NCI-H2227 (cell line): ENCODE measurements around the gene NFATC2IP.

Experiments
- DNase-seq: peaks from one replicate; lab custom pipeline; 2025; ENCODE audit not compliant: unreplicated experiment; lab: John Stamatoyannopoulos, UW

Gene NFATC2IP

DNA sequence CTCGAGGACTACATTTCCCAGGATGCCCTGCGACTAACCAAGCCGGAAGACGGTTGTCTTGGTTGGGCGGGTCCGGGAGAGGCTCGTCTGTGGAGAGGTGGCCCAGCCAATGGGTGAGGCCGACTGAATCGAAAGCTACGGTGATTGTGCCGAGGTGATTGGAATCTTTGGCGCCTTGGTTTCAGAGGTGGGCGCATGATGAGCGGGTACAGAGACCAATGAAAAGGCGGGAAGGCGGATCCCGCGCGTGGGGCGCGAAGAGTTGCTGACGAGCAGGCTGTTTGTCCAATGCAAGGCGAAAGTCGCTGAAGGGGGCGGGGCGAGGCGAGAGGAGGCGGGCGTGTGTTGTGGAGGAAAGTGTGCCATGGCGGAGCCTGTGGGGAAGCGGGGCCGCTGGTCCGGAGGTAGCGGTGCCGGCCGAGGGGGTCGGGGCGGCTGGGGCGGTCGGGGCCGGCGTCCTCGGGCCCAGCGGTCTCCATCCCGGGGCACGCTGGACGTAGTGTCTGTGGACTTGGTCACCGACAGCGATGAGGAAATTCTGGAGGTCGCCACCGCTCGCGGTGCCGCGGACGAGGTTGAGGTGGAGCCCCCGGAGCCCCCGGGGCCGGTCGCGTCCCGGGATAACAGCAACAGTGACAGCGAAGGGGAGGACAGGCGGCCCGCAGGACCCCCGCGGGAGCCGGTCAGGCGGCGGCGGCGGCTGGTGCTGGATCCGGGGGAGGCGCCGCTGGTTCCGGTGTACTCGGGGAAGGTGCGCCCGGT lies at the start of gene NFATC2IP:
NFATC2IP (plus strand) TSS at position 290 of the 762 bp plus-strand sequence; CDS start at position 365, 75 bp downstream.
- peak; percentile 100 for DNase-seq

DNA sequence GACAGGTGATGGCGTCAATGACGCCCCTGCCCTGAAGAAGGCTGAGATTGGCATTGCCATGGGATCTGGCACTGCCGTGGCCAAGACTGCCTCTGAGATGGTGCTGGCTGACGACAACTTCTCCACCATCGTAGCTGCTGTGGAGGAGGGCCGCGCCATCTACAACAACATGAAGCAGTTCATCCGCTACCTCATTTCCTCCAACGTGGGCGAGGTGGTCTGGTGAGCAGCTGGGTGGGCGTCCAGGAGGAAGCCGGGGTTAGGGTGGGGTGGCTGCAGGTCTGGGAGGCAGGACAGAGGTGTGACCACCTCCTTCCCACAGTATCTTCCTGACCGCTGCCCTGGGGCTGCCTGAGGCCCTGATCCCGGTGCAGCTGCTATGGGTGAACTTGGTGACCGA lies 48.9 kb upstream of the NFATC2IP start:
- no peak for DNase-seq

DNA sequence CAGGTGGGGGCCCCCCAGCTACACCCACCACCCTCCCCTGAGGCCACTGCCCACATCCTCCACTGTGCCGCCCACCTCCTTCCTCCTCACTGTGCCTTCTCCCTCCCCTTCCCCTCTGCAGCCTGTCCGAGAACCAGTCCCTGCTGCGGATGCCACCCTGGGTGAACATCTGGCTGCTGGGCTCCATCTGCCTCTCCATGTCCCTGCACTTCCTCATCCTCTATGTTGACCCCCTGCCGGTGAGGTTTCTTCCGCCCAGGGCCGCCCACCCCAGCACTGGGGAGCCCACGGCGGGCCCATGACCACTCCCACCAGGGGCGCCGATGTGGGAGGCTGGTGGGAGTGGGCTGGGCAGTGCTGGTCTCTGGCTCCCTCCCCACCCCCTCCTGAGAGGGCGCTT lies 47.8 kb upstream of the NFATC2IP start:
- no peak for DNase-seq

DNA sequence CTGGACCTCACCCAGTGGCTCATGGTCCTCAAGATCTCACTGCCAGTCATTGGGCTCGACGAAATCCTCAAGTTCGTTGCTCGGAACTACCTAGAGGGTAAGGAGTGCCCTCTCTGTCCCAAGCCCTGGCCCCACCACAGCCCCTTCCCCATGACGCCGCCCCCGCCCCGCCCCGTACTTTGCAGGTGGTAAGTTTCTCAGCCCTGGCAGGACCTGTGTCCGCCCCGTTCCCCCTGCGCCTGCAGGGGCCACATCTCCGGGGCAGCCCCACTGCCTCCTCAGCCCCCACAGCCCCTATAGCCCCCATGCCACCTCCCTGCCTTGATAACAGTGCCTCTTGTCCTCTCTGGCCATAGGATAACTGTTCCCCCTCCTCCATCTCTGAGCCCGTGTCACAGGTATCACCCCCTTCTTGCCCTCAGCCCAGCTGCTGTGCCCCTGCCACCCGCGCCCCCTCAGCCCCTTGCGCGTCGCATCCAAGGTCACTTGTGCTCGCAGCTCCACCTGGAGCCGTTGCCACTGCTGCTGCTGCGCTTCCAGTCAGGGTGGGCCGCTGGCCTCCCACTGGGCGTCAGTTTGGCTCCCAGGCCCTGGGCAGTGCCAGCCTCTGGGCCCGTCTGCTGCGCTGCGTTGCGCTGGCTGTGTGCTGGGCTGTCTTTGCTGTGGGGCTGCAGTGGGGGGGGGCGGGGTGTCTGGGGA lies 47.2 kb upstream of the NFATC2IP start:
- no peak for DNase-seq

DNA sequence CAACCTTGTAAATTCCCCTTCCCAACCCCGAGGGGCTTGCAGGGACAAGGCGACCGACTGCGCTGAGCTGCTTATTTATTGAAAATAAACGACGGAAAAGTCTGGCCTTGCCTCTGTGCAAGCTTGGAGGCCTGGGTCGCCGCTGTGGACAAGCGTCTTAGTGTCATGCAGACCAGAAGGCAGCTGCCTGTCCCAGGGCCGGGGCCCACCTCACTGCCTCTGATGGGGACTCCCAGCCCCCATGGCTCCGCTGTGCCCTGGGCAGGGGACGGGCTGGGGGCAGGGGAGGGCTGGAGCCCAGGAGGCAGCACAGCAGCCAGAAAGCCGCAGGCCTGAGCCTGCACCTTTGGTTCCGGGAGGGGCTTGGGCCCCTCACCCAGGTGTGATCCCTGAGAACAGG lies 46.4 kb upstream of the NFATC2IP start:
- DNase-seq: no peak

DNA sequence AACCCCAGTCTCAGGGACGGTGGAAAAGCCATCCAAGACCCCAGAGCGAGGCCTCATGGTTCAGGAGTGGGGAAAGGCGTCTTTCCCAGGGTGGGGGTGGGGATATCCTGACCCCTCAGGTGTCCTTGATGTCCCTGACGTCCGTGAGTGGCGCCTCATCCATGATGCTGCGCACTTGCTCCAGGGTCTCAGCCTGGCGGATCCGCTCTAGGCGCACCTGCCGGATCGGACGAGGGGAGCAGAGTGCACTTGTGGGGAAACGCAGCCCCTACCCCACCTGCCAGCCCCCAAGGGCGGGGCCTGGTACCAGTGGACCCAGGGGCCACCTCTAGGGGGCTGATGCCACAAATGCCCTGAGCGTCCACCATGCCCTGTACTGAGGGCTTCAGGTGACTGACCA lies 45.9 kb upstream of the NFATC2IP start:
- no peak for DNase-seq

DNA sequence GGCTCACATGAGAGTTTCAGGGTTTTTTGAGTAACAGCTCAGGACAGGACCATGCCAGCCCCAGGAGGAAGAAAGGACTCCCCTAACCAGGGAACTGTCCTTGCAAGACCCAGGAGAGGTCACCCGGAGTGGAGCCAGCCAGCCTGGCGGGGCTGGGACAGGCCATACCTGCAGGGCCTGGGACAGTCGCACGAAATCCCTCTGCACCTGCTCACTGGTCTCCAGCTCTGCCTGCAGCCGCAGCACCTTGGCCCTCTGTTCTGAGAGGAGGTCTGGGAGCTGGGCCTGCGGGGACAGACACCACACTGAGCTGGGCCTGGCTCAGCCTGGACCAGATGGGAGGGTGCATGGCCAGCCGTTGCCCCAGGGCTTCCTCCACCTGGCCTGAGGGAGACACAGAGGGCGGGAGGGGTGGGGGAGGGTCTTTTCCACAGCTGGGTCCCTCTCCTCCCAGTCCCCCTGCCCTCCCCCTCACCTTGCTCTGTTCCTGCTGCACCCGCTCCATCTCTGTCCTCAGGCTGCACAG lies 45.4 kb upstream of the NFATC2IP start:
- DNase-seq: no peak

DNA sequence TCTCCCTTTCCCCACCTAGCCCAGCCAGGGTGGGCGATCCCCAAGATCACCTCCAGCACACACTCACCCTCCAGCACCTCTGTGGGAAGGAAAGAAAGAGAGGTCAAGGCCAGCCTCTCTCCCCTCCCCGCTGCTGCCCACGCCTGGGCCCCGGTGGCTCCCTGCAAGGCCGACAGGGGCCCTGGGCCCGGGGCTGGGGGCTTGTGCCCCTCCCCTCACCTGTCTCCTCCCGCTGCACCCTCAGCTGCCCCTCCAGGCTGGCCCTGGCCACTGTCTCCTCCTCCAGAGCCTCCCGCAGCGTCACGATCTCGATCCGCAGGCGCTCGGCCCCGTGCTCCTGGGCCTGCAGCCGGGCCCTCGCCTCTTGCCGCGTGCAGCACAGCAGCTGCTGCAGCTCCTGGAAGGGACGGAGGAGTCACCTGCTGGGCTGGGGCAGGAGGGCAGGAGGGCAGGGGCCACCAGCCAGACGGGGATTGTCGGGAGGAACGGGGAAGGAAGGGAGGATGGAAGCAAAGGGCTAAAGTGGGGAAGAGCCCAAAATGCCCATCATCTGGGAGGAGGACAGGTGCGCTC lies 44.9 kb upstream of the NFATC2IP start:
- DNase-seq: no peak

DNA sequence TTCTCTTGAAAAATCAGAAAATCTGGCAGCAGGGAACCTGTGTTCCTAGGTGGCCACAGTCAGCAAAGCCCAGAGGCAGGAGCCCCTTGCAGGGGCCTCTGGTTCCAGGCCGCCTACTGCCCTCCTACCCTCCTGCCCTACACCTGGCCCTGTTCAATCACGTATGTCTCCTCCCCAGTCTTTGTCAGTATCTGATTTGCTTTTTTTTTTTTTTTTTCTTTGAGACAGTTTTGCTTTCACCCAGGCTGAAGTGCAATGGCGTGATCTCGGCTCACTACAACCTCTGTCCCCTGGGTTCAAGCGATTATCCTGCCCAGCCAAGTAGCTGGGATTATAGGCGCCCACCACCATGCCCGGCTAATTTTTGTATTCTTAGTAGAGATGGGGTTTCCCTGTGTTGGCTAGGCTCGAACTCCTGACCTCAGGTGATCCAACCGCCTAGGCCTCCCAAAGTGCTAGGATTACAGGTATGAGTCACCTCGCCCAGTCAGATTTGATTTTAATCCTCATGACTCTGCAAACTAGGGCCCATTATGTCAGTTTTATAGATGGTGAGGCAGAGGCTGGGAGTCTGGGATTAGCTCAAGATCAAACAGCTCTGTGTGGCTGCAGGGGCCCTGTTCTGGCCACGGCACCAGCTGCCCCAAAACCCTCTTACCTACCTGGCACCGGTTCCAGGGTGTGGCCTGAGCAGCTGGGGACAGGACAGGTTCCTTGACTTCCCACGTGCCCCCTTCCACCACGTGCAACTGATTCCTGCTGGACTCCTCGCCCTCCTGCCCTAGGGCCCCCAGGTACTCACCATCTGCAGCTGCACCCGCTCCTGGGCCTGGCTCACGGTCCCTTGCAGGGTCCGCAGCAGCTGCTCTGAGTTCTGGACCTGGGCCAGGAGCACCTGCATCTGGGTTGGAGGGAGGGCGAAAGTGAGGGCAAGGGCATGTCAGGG lies 40.4 kb upstream of the NFATC2IP start:
- DNase-seq: no peak

DNA sequence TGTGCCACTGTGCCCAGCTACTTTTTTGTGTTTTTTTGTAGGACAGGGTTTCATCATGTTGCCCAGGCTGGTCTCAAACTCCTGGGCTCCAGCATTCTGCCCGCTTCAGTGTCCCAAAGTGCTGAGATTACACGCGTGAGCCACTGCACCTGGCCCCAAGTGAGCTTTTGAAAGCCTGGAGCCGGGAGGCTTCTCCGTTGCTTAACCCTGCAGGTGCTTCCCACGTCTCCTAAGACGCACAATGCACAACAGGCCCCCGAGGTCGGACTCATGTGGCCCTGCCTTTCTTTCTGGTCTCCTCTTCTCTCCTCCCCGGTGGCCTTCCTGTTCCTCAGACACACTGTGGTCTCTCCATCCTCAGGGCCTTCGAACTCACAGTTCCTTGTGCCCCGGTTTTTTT lies 38.2 kb upstream of the NFATC2IP start:
- DNase-seq: no peak

DNA sequence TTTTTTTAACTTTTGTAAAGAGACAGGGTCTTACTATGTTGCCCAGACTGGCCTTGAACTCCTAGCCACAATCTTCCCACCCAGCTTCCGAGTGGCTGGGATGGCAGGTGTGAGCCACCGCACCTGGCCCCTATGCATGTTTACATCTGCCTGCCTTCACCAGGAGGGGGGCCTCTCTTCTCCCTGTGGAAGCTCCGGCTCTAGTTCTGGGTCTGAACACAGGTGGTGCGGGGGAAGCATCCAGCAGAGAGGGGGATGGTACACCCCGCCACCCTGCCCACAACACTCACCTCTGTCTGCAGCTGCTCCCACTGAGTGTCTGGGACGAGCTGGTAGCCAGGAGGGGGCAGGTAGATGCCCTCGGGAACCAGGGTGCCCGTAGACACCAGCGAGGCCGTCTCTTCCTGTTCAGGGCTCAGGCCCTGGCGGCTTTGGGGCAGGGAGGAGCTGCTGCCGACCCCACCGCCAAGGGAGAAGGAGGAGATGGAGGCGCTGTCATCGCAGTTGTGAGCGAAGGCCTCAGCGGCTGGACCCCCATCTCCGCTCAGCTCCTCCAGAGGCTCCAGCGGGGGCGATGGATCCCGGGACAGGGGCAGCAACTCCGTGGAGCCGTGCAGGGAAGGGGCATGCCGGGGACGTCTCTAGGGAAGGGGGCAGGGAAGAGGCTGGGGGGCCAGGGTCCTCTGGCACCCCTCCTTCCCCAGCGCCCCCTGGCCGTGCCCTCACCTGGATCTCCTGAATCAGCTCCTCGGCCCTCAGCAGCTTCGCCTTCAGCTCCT lies 36.6 kb upstream of the NFATC2IP start:
- no peak for DNase-seq

DNA sequence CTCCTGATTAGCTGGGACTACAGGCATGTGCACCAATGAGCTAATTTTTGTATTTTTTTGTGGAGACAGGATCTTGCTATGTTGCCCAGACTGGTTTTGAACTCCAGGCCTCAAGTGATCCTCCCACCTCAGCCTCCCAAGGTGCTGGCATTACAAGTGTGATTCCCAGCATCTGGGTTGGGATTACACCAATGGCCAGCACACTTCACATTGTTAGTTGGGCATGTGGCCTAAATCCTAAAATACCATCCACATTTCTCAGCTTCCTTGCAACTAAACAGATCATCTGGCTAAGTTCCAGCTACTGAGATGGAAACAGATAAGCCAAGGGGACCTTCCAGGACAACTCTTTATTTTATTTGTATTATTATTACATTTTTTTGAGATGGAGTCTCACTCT lies 35.6 kb upstream of the NFATC2IP start:
- DNase-seq: no peak

DNA sequence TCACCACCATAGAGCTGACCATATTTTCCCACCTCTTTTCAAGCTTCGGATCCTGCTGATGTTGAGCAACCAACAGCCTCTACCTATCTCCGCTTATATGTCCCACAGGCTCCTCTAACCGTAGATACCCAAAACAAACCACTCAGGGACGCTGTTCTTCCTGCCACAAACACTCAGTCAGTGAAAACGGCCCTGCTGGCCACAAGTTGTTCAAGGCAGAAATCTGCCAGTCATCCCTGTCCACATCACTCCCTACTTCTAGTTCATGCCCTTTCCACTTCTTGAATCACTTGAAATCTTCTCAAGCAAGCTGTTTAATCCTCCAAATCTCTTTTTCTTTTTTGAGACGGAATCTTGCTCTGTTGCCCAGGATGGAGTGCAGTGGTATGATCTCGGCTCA lies 33.6 kb upstream of the NFATC2IP start:
- no peak for DNase-seq

DNA sequence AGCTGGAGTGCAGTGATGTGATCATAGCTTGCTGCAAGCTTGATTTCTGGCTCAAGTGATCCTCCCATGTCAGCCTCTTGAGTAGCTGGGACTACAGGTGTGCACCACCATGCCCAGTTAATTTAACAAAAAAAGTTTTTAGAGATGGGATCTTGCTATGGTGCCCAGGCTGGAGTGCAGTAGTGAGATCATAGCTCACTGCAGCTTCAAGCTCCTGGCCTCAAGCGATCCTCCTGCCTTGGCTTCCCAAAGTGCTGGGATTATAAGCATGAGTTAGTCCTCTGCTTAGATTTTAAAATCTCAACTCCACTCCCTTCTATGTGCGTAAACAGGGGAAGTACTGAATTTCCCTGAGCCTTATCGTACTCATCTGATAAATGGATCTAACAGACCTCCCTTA lies 32.0 kb upstream of the NFATC2IP start:
- no peak for DNase-seq

DNA sequence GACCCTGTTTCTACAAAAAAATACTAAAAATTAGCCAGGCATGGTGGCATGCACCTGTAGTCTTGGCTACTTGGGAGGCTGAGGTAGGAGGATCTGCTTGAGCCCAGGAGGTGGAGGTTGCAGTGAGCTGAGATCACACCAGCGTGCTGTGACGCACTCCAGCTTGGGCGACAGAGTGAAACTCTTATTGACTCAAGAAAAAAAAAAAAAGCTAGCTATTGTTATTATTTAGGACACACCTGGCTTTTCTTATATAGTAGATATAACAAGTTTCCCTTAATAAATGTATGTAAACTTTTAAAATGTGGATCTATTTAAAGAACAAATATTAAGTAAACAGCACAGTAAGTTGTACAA lies 27.5 kb upstream of the NFATC2IP start:
- no peak for DNase-seq

DNA sequence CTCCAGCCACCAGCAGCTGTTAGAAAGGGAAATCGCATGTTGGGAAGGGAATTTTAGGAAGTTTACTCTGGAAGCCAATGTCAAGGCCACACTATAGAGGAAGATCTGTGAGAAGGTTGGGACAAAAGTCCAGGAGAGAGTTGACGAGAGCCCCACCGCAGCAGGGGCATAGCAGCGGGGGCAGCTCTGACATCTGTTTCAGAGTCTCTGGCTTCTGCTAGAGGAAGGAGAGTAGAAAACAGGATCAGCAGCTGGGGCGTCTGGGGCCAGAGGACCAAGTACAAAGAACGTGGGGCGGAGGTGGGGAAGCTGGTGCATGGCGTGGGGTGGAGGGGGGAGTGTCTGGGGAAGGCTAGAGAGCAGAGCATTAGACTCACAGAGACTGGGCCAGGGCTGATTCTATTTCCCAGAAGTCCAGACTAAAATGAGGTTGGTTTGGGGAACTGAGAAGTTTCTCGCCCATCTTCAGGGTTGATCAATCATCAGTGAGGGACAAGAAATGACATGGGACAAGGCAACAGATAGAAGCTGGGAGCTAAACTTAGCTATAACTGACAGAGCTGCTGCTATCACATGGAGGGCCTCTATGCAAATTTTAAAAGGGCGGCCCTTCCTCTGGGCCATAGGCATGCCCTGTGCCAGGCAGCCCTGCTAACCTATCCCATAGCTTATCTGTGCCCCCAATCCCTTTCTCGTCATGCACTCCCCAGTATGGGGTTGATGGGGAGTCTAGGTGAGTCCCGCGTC lies 26.9 kb upstream of the NFATC2IP start:
- no peak for DNase-seq

DNA sequence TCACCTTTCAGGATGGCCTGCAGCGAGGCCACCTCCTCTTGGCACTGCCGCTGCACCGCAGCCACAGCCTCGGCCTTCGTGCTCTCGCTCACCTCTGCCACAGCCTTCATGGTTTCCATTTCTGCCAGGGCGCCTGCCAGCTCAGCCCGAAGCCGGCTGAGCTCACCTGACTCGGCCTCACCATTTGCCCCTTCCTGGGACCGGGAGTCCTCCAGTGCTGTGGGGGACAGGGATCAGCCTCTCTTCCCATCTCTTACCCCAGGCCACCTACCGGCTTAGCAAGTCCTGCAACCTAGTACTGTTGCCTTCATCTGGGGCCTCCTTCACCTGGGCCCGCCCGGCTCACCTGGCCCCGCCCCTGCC lies 26.4 kb upstream of the NFATC2IP start:
- DNase-seq: no peak

DNA sequence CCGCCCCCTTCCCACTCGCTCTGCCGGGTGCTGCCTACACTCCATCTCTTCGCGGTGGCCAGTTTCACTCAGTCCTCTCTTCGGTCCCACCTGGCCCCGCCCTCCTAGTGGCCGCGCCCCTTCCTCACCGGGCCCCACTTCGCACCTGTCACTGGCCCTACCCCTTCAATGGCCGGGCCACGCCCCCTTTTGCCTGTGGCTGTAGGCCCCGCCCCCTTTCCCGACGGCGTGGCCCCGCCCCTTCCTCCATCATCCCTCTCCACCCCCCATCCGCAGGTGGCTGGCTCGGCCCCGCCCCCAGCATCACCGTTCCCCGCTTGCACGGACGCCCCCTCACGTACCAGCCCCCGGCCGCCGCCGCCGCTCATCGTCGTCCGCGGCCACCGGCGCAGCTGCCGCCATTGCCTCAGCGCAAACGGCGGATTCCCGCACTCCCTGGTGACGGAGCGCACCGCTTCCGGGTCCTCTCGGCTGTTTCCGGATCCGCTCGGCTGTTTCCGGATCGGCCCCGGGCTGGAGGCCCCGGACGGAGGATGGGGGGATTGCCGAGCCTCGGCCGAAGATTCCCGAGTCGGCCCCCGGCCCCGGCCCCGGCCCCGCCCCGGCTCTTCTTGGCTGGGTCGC lies 25.9 kb upstream of the NFATC2IP start, which contains the start of gene RABEP2:
RABEP2 (minus strand) TSS at position 477 of the 624 bp plus-strand sequence; CDS start at position 402, 75 bp downstream.
- peak; percentile 94 for DNase-seq
